SKM-1 (cell line): ENCODE data around the gene PIGN.

Experiments used
- DNase-seq: peaks from one replicate; lab custom pipeline; 2025; ENCODE audit not compliant: unreplicated experiment; lab: John Stamatoyannopoulos, UW

PIGN gene

GRCh38 chr18:62023536-62023935, 163.3 kb downstream of the PIGN start:
- no peak for DNase-seq

GRCh38 chr18:62018759-62019041, 168.2 kb downstream of the PIGN start:
- no peak for DNase-seq

- DNase-seq: no peak
These were observed 168.7 kb downstream of the PIGN start for GRCh38 chr18:62018034-62018758.

- no peak for DNase-seq
These were observed 169.2 kb downstream of the PIGN start for GRCh38 chr18:62017618-62018017.

DNA sequence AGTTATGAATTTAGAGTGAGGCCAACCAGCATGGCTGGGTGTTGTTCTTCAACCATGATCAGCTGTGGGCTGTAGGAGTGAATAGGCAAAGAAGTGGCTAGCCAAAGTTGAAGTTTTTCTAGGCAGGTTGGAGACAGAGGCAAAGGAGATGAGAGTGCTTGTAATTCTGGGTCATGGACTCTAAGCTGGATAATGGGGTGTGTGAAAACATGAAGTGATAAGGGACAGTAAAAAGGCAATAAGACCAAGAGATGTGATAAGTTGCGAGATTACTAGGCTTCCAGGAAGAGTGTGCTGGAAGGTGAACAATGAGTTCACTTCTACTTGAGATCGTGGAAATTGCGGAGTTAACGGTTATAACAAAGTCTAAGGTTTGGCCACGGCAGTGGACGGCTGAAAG, 175.4 kb downstream of the PIGN start:
- no peak for DNase-seq

GRCh38 chr18:62009521-62009920, 177.3 kb downstream of the PIGN start:
- no peak for DNase-seq

GRCh38 chr18:62001396-62001795, 185.5 kb downstream of the PIGN start:
- DNase-seq: no peak

GRCh38 chr18:61998957-61999356, 187.9 kb downstream of the PIGN start:
- no peak for DNase-seq

DNA sequence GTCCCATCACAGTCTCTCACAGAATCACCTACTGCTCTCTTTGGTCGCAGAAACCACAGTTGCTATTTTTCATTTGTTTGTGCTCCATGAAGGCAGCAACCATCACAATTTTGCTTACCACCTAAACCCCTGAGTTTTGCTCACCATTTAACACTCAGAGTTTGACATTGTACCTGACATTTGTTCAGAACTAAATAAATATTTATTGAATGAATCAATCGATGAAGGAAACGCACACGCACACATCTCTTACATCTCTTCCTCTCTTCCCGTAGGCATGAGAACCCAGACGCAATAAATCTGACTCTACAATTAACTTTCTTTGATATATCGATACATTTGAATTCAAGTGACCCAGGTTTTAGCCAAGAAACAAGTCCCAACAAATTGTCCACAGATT, 188.5 kb downstream of the PIGN start:
- DNase-seq: no peak

DNA sequence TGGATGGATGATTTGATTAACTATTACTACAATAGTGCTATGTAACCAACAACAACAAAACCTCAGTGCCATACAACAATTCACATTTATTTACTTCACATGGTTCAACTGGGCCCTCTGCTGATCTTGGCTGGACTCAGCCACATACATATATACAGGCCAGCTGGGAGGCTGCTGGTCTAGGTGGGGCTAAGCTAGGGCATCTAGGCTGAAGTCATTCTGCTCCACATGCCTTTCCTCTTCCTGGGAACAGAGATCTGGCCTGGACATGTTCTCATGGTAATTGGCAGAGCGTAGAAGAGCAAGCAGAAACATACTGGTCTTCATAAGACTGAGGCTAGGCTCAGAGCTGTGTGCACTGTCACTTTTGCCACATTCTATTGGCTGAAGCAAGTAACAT, 191.2 kb downstream of the PIGN start:
- DNase-seq: no peak

DNA sequence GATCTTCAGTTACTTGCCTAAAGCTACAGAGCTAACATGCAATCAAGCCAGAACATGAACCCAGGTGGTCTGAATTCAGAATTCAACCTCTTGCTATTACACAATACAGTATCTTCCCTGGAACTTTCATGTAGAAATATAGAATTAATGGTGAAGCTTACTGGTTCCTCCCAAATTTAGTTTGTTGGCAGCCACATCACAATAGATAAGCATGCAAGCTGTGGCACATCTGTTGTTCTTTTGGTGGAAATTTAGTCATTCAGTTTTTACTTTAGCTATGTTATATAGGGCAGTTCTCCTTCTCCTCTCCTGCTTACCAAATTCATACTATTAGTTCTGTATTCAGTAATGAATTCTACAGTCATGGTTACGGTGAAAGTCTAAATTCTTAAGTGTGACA, 193.0 kb downstream of the PIGN start:
- DNase-seq: no peak

GRCh38 chr18:61992923-61993322, 193.9 kb downstream of the PIGN start:
- DNase-seq: peak; percentile 33

DNA sequence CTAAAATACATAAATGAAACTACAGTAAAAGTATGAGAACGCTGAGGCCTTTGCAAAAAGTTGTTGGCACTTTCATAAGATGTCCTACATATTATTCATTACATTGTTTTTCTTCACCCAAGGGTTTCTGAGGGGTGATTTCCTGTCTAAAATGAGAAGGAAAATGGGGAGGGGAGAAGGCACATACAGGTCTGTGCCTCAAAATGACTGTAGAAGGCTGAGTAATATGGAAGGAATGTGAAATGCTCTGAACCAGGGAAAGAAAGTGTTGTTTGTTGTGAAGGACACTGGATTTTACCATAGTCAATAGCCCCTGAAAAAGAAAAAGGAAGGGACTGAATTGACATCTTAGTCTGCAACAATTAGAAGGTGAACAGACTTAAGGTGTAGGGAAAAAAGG, 194.6 kb downstream of the PIGN start:
- DNase-seq: no peak

DNA sequence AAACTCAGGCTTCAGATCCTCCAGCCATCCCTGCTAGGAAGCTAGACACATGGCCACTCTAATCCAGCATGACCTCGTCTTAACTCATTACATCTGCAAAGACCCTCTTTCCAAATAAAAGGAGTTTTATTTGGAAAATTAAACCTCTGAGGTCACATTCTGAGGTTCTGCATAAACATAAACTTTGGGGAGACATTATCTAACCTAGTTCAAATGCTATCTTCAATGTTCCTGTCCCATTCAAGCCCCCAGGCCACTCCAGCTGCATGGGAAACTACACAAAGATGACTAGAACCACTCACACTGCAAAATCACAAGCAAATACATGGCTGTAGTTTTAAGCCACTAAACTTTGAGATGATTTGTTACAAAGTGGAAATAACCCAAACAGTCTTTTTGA, 195.0 kb downstream of the PIGN start:
- DNase-seq: no peak

- no peak for DNase-seq
These were observed 195.7 kb downstream of the PIGN start for GRCh38 chr18:61991201-61991600.
